Effector memory CD4-positive, alpha-beta T cell (primary cell): ENCODE data around the gene C12orf60.

Source experiments
- DNase-seq, 3 donors: peaks; one replicate each; pipeline ENCODE4 v3.0.0-alpha.2; 2020
- H3K27ac ChIP-seq: 2 replicates; pipeline ENCODE4 v1.7.0; 2013; ENCODE audit warnings: mild to moderate bottlenecking, low read length, moderate library complexity; ENCODE audit not compliant: insufficient read depth, poor library complexity, severe bottlenecking
- H3K27me3 ChIP-seq: replicated peaks from 2 replicates; pipeline ENCODE4 v1.7.0; 2013; ENCODE audit warnings: mild to moderate bottlenecking, low read length; ENCODE audit not compliant: insufficient read depth, control insufficient read depth, poor library complexity, severe bottlenecking
- H3K36me3 ChIP-seq: 2 replicates; pipeline ENCODE4 v1.7.0; 2013; ENCODE audit warnings: mild to moderate bottlenecking, low read length, moderate library complexity; ENCODE audit not compliant: control insufficient read depth, insufficient read depth
- H3K4me1 ChIP-seq: 2 replicates; pipeline ENCODE4 v1.7.0; 2013; ENCODE audit warnings: low read length, mild to moderate bottlenecking; ENCODE audit not compliant: control insufficient read depth, insufficient read depth, poor library complexity, severe bottlenecking
- H3K4me3 ChIP-seq: 2 replicates; pipeline ENCODE4 v1.7.0; 2013; ENCODE audit warnings: low read length, low read depth, mild to moderate bottlenecking; ENCODE audit not compliant: insufficient read depth, poor library complexity, severe bottlenecking
- H3K9me3 ChIP-seq: 2 replicates; pipeline ENCODE4 v1.7.0; 2013; ENCODE audit warnings: mild to moderate bottlenecking, low read length, moderate library complexity; ENCODE audit not compliant: control insufficient read depth

Gene C12orf60

DNA sequence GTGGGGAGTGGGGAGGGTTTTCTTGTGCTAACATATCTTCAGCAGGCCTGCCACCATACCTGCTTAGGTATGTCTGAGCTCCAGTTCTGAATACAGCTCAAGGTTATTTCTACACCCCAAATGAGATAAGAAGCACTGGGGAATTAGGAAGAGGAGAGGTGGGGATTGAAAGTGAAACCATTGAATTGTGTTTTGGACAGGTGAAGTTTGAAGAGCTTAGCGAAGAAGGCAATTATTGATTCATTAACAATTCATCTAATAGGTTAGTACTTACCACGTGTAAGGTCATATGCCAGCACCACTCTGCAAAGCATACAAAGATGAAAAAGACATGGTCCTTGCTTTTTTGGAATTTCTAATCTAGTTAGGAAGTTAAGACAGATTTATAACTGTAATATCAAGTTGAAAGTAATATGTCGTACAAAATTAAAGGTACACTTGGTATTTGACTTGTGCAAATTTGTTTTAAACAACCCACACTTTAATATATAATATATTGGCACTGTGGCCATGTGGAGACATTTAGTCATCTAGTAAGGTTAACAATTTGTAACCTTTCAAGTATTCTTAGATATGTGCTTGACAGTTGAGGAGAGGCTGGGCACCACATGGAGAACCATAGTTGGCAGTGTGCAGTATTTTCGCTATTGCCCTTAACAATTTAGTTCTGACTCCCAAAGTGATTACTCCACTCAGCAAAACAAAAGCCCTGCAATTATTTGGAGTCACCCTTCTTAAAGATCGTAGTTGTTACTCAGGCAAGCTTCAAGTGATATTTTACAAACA, 6.9 kb downstream of the C12orf60 start:
- no peaks in the 10 kb centered on the region for H3K9me3 ChIP-seq
- no peaks in the 10 kb centered on the region for H3K27me3 ChIP-seq
- H3K4me3 ChIP-seq, result no peak overlapping the region
- no peaks in the 10 kb centered on the region for H3K36me3 ChIP-seq
- H3K4me1 ChIP-seq, result peaks cover 4% of the 10 kb centered on the region
- no peak for DNase-seq
- H3K27ac ChIP-seq, result no peak overlapping the region

DNA sequence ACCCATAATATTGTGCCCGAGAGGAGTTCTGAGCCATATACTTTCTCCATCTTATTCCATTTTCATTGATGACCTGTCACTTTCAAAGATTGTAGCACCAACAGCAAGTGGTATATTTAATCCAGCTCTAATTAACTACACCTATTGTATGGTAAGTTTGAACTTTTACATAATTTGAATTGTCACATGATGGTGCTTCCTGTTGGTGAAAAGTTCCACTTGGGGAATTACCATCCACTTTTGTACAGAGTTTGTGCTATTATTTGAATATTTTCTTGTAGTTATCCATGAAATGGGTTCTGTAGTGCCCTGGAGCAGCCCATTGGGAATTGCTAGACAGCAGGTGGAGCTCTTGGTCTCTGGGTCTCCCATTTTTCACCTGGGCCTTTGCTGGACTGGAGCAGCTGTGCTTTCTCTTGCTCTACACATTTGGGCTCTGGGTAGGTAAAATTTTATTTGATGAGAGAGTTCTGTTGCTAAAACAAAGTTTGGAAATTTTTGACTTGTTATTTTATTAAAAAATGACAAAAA, 7.5 kb downstream of the C12orf60 start:
- Histone ChIP-seq H3K27me3 (no peaks in the 10 kb centered on the region), H3K27ac (no peak overlapping the region), H3K4me1 (peaks cover 4% of the 10 kb centered on the region), H3K36me3 (no peaks in the 10 kb centered on the region), H3K4me3 (no peak overlapping the region), H3K9me3 (no peaks in the 10 kb centered on the region)
- DNase-seq, result no peak

DNA sequence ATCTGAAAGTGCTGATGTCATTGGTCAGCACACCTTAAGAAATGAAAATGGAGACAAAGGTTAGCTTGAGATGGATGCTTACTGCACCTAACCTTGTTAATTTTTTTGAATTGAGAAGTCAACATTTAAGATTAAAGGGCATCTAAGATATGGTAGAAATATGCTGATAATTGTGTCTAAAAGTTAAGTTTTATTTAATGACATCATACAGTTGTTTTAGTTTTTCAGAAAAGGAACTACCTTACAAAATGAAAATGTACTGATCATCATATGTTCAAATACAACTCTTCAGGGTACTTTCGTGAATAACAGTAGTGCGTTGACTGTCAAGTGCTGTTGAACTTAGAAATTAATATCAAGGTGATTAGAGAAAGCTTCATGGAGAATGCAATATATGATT, 8.0 kb downstream of the C12orf60 start:
- Histone ChIP-seq H3K27me3 (no peaks in the 10 kb centered on the region), H3K4me3 (no peak overlapping the region), H3K9me3 (no peaks in the 10 kb centered on the region), H3K4me1 (peaks cover 4% of the 10 kb centered on the region), H3K36me3 (no peaks in the 10 kb centered on the region), H3K27ac (no peak overlapping the region)
- no peak for DNase-seq

DNA sequence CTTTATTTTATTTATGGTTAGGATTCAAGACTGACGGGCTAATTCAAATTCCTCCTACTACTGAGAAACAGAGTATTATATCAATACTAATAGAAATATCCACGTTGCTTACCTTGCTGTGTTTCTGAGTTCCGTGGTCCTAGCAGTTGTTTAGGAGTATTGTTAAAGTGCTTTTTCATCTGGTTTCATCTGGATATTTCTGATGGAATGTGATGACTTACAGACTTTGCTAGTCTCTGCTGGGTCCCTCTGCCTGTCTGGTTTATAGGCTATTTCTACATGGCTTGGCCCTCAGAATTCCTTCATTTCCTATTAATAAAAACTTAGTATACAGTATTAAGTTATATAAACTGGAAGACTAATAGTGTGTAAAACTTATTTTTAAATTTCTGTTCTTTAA, 10.5 kb downstream of the C12orf60 start, which contains the start of gene SMCO3:
Gene SMCO3 (minus strand): TSS at position 169 of the 400 bp plus-strand sequence. CDS start 7,502 bp downstream, outside the sequence.
- DNase-seq, result no peak
- Histone ChIP-seq H3K27me3 (no peaks in the 10 kb centered on the region), H3K4me3 (no peak within 1 kb of the TSS), H3K4me1 (peaks cover 4% of the 10 kb centered on the region), H3K9me3 (no peaks in the 10 kb centered on the region), H3K27ac (no peak within 1 kb of the TSS), H3K36me3 (no peaks in the 10 kb centered on the region)

DNA sequence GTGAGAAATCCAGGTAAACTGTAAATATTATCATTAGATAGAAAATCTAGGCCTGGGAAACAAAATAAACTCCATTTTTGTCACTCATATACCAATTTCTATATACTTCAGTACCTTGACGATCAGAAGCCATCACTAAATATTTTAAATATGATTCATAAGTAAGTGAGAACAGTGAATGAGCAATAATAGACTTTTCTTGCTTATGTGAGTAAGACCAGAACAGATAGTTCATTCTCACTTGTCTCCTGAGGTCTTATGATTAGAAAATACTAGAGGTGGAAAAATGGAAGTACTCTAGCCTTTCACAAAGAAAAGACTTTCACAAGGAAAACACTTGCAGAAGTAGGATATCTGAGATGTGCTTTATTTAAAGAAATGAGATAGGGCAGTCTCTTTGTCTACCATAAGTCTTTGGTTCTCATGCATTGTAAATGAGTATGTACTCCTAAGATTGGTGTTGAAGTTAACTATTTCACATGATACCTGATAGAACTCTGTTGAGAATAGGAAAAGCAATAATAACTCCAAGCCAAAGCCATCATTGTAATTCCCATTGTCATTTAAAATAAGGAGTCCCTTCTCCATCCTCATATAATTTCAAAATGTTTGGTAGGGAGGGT, 20.7 kb downstream of the C12orf60 start:
- Histone ChIP-seq H3K9me3 (no peaks in the 10 kb centered on the region), H3K27ac (no peak overlapping the region), H3K4me3 (no peak overlapping the region), H3K36me3 (no peaks in the 10 kb centered on the region), H3K27me3 (no peaks in the 10 kb centered on the region), H3K4me1 (no peaks in the 10 kb centered on the region)
- no peak for DNase-seq

DNA sequence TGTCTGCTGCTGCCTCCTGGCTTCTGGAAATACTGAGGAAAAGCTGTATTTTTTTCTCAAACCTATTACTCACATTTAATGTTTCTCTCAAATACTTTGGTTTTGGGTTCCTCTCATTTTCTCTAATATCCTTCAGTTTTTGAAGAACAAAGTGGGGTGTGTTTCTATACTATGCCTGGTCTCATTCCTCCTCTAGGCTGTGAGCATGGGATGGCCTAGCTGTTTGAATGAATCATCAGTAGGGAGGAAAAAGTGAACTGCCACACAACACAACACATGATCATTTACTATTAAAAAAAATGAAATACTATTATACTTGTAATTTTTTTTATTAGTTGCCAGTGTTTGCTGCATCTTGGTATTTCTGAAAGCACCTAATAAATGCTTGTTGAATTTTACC, 21.8 kb downstream of the C12orf60 start:
- no peaks in the 10 kb centered on the region for H3K36me3 ChIP-seq
- no peak for DNase-seq
- no peak overlapping the region for H3K4me3 ChIP-seq
- no peaks in the 10 kb centered on the region for H3K4me1 ChIP-seq
- H3K27me3 ChIP-seq, result no peaks in the 10 kb centered on the region
- H3K9me3 ChIP-seq, result no peaks in the 10 kb centered on the region
- no peak overlapping the region for H3K27ac ChIP-seq

DNA sequence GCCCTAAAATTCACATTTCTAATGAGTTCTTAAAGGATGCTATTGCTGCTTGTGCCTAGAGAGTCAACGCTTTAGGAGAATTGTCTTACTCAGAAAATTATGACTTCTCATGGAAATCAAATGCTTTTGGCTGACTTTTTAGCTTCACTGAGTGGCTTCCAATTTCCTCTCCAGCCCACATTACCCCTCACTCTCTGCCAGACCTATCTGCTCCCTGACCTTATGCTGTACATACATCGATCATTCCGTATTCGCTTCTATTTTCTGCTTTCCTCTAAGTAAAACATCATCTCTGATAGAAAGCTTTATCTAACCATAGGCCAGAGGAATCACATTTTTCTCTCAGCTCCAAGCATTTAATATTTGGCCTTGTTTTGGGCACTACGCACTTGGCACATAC, 23.0 kb downstream of the C12orf60 start:
- Histone ChIP-seq H3K36me3 (no peaks in the 10 kb centered on the region), H3K27ac (no peak overlapping the region), H3K4me3 (no peak overlapping the region), H3K9me3 (no peaks in the 10 kb centered on the region), H3K27me3 (no peaks in the 10 kb centered on the region), H3K4me1 (no peaks in the 10 kb centered on the region)
- DNase-seq, result no peak

DNA sequence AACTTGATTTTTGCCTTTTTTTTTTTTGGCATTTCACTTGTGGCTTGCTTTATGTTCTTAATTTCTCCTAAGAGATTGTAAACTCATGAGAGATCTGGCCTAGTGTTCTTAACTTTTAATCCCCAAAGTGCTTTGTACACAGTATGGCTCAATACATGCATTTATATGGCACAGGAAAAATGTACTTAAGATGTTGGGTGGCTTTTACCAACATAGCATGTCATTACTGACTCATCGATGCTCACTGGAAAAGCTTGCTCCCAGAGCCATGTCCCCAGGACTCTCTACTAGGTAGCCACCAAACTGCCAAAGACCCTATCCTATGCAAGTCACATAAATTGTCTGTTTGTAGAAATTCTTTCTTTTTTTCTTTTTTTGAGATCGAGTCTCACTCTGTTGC, 23.6 kb downstream of the C12orf60 start:
- H3K36me3 ChIP-seq, result no peaks in the 10 kb centered on the region
- H3K27ac ChIP-seq, result no peak overlapping the region
- no peak overlapping the region for H3K4me3 ChIP-seq
- no peak for DNase-seq
- no peaks in the 10 kb centered on the region for H3K4me1 ChIP-seq
- no peaks in the 10 kb centered on the region for H3K27me3 ChIP-seq
- H3K9me3 ChIP-seq, result no peaks in the 10 kb centered on the region

DNA sequence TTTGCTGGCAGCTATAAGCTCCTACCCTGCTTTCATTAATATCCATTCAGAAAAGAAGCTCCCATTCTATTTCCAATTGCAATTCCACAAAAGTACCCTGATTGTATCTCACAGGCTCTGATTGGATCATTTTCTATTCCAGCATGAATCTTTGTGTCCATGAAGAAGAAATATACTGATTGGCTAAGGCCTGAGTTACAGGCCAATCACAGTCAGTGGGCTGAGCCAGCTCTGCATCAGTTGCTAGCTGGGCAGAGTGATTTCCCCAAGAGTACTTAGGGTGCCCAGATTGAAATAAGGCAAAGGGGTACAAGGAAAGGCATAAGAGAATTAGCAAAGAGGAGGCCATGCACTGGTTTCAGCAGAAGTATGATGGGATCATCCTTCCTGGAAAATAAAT, 25.4 kb downstream of the C12orf60 start:
- Histone ChIP-seq H3K27me3 (no peaks in the 10 kb centered on the region), H3K9me3 (no peaks in the 10 kb centered on the region), H3K36me3 (no peaks in the 10 kb centered on the region), H3K4me3 (no peak overlapping the region), H3K27ac (no peak overlapping the region), H3K4me1 (no peaks in the 10 kb centered on the region)
- no peak for DNase-seq

DNA sequence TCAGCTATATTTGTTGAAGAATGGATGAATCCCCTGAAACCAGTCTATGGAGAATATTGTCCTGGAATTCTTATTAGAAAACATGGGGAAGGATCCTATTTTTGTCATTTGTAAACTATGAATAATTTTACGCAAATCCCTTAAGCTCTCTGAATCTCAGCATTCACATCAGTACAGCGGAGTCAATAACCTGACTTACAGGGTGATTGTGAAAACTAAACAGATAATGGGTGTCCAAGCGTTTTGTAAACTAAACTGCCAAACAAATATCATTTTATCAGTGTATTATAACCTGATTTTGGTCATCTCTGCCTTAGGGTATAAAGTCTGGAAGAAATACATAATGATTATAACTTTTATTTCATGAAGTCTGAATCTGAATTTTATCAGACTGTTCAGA, 29.9 kb downstream of the C12orf60 start:
- Histone ChIP-seq H3K9me3 (no peaks in the 10 kb centered on the region), H3K4me1 (no peaks in the 10 kb centered on the region), H3K36me3 (no peaks in the 10 kb centered on the region), H3K27ac (no peak overlapping the region), H3K4me3 (no peak overlapping the region), H3K27me3 (no peaks in the 10 kb centered on the region)
- DNase-seq, result no peak
